Renal pelvis (tissue), 12 donors: ENCODE results near the gene PAGR1. TPM values are rescaled to one million over a fixed set of nuclear protein-coding genes. Genes with fewer than 3 reads are reported as not detected.
A peak's percentile ranks its signal among the peaks of the same experiment; 100 is the strongest.
"Not testable (repeated sequence)": the region's sequence is repeated elsewhere in the genome, so short reads cannot be mapped to it uniquely, and the experiment has no call there.

Source experiments
- DNase-seq: peaks from one replicate; pipeline ENCODE4 v3.0.0-alpha.2; 2013
- long read RNA-seq, 16 experiments: transcript quantifications; one replicate each; lab custom pipeline, GENCODE V29; 2026
- polyA plus RNA-seq, 3 donors: library from polyadenylated mRNA; unstranded; fragments of 120-200 nt; gene quantifications; one replicate each; pipeline ENCODE4 v1.2.1, GENCODE V29; 2013; ENCODE audit not compliant: insufficient read length in 3 of 3

PAGR1 gene
- 10 to 100 TPM; 40.2 to 44.1 (median 43.6) TPM for polyA plus RNA-seq
- long read RNA-seq, donor 1, transcript PAGR1-201 (3 exons, 1,702 nt), result major isoform, 28 of 28 reads
- long read RNA-seq, donor 1, partial matches to known transcripts, result 0 of 28 reads
- long read RNA-seq, donor 1, other reads (novel, unspliced or antisense), result 0 of 28 reads
- long read RNA-seq, donor 2, transcript PAGR1-201 (3 exons, 1,702 nt), result major isoform, 38 of 46 reads
- long read RNA-seq, donor 2, partial matches to known transcripts, result 8 of 46 reads
- long read RNA-seq, donor 2, other reads (novel, unspliced or antisense), result 0 of 46 reads
- long read RNA-seq, donor 3, transcript PAGR1-201 (3 exons, 1,702 nt), result major isoform, 34 of 34 reads
- long read RNA-seq, donor 3, partial matches to known transcripts, result 0 of 34 reads
- long read RNA-seq, donor 3, other reads (novel, unspliced or antisense), result 0 of 34 reads
- long read RNA-seq, donor 4, transcript PAGR1-201 (3 exons, 1,702 nt), result major isoform, 31 of 31 reads
- long read RNA-seq, donor 4, partial matches to known transcripts, result 0 of 31 reads
- long read RNA-seq, donor 4, other reads (novel, unspliced or antisense), result 0 of 31 reads
- long read RNA-seq, donor 5, transcript PAGR1-201 (3 exons, 1,702 nt), result major isoform, 16 of 16 reads
- long read RNA-seq, donor 5, partial matches to known transcripts, result 0 of 16 reads
- long read RNA-seq, donor 5, other reads (novel, unspliced or antisense), result 0 of 16 reads
- long read RNA-seq, donor 6, transcript PAGR1-201 (3 exons, 1,702 nt), result major isoform, 31 of 31 reads
- long read RNA-seq, donor 6, partial matches to known transcripts, result 0 of 31 reads
- long read RNA-seq, donor 6, other reads (novel, unspliced or antisense), result 0 of 31 reads
- long read RNA-seq, donor 7, transcript PAGR1-201 (3 exons, 1,702 nt), result major isoform, 34 of 34 reads
- long read RNA-seq, donor 7, partial matches to known transcripts, result 0 of 34 reads
- long read RNA-seq, donor 7, other reads (novel, unspliced or antisense), result 0 of 34 reads
- long read RNA-seq, donor 8, transcript PAGR1-201 (3 exons, 1,702 nt), result major isoform, 14 of 14 reads
- long read RNA-seq, donor 8, partial matches to known transcripts, result 0 of 14 reads
- long read RNA-seq, donor 8, other reads (novel, unspliced or antisense), result 0 of 14 reads
- long read RNA-seq, donor 9, transcript PAGR1-201 (3 exons, 1,702 nt), result major isoform, 24 of 24 reads
- long read RNA-seq, donor 9, partial matches to known transcripts, result 0 of 24 reads
- long read RNA-seq, donor 9, other reads (novel, unspliced or antisense), result 0 of 24 reads
- long read RNA-seq, donor 10, transcript PAGR1-201 (3 exons, 1,702 nt), result major isoform, 27 of 27 reads
- long read RNA-seq, donor 10, partial matches to known transcripts, result 0 of 27 reads
- long read RNA-seq, donor 10, other reads (novel, unspliced or antisense), result 0 of 27 reads
- long read RNA-seq, donor 11, transcript PAGR1-201 (3 exons, 1,702 nt), result major isoform, 12 of 12 reads
- long read RNA-seq, donor 11, partial matches to known transcripts, result 0 of 12 reads
- long read RNA-seq, donor 11, other reads (novel, unspliced or antisense), result 0 of 12 reads
- long read RNA-seq, donor 12, transcript PAGR1-201 (3 exons, 1,702 nt), result major isoform, 47 of 47 reads
- long read RNA-seq, donor 12, partial matches to known transcripts, result 0 of 47 reads
- long read RNA-seq, donor 12, other reads (novel, unspliced or antisense), result 0 of 47 reads
- long read RNA-seq, donor 13, transcript PAGR1-201 (3 exons, 1,702 nt), result major isoform, 17 of 17 reads
- long read RNA-seq, donor 13, partial matches to known transcripts, result 0 of 17 reads
- long read RNA-seq, donor 13, other reads (novel, unspliced or antisense), result 0 of 17 reads
- long read RNA-seq, donor 14, result 0 reads
- long read RNA-seq, donor 15, result 0 reads
- long read RNA-seq, donor 16, transcript PAGR1-201 (3 exons, 1,702 nt), result major isoform, 27 of 27 reads
- long read RNA-seq, donor 16, partial matches to known transcripts, result 0 of 27 reads
- long read RNA-seq, donor 16, other reads (novel, unspliced or antisense), result 0 of 27 reads

- peak; percentile 99 for DNase-seq
These were observed at the start of gene PAGR1 for GRCh38 chr16:29815793-29816693. Gene PAGR1 (plus strand): TSS chr16:29816152. CDS start chr16:29816526, 374 bp downstream.

GRCh38 chr16:29766571-29766970 is 49.4 kb upstream of the PAGR1 start:
- DNase-seq, result no peak

- DNase-seq, result no peak
These were observed 48.9 kb upstream of the PAGR1 start for GRCh38 chr16:29767062-29767461.

GRCh38 chr16:29769507-29769906 is 46.4 kb upstream of the PAGR1 start:
- no peak for DNase-seq

- no peak for DNase-seq
These were observed 45.6 kb upstream of the PAGR1 start for GRCh38 chr16:29770250-29770929.

- DNase-seq, result not testable (repeated sequence)
These were observed 43.6 kb upstream of the PAGR1 start for GRCh38 chr16:29772330-29772729.

GRCh38 chr16:29774730-29775129 is 41.2 kb upstream of the PAGR1 start:
- DNase-seq, result no peak

GRCh38 chr16:29775742-29776408 is 40.1 kb upstream of the PAGR1 start:
- DNase-seq, result no peak

- no peak for DNase-seq
These were observed 38.2 kb upstream of the PAGR1 start, which contains the start of gene ZG16 for GRCh38 chr16:29777576-29778350. Gene ZG16 (plus strand): TSS chr16:29778256. CDS start chr16:29779267, 1,011 bp downstream.

- no peak for DNase-seq
These were observed 36.5 kb upstream of the PAGR1 start for GRCh38 chr16:29779474-29779873.

GRCh38 chr16:29783094-29783953 is 32.6 kb upstream of the PAGR1 start:
- DNase-seq, result not testable (repeated sequence)

- no peak for DNase-seq
These were observed 31.8 kb upstream of the PAGR1 start for GRCh38 chr16:29784157-29784556.

- DNase-seq, result peak; percentile 55
These were observed 31.0 kb upstream of the PAGR1 start for GRCh38 chr16:29784901-29785500.

- not testable (repeated sequence) for DNase-seq
These were observed 28.8 kb upstream of the PAGR1 start for GRCh38 chr16:29787155-29787554.

GRCh38 chr16:29789775-29790182 is 26.2 kb upstream of the PAGR1 start:
- DNase-seq, result no peak
